DLD1 (cell line): ENCODE results near the gene FOXN3.

Experiments used
- in situ Hi-C: cut with HindIII; loops from 2 replicates; pipeline ENCODE4 v1.10.0; 2017; ENCODE audit warnings: low sequenced_read_pairs

FOXN3 gene

DNA sequence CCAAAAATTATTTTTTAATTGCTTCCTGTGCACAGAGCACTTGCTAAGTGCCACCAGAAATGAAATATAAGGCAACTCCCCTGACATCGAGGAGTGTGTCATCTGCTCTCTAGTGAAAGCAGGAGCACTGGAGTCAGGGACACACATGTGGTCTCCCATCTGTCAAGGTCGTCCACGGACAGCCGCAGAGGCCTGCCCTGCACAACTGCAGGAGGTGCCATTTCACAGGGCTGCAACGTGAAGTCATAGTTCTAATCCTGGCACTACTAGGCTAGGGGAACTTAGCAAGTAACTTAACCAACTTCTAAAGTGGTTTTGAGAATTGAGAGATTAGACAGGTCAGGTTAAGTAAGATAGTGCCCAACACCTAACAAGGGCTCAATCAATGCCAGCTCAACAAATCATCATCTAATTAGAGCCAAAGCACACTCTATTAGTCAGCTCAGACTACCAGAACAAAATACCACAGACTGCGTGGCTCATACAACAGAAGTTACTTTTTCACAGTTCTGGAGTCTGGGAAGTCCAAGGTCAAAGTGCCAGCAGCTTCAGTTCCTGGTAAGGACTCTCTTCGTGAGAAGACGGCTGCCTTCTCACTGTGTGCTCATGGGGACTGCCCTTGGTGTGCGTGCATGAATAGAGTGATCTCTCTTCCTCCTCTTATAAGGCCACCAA is 30.7 kb downstream of the FOXN3 start:
- in situ Hi-C loops: no loop called here

DNA sequence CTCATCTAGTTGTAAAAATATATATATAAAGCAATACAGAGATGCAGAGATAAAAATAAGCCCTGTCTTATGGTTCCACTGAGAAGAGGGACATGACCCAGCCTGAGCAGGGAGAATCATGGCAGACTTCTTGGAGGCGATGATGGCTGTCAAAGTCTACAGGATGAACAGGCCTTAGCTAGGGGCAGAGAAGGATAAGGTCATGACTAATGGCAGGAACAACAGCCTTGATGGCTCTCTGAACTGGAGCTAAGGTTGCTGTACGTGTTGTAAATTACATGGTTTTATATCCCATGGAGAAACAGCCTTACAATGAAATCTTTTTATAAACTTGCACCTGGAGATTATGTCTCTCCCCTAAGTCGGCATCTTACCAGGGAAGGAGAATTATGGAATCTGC is 32.4 kb downstream of the FOXN3 start:
- in situ Hi-C loops: no loop called here

DNA sequence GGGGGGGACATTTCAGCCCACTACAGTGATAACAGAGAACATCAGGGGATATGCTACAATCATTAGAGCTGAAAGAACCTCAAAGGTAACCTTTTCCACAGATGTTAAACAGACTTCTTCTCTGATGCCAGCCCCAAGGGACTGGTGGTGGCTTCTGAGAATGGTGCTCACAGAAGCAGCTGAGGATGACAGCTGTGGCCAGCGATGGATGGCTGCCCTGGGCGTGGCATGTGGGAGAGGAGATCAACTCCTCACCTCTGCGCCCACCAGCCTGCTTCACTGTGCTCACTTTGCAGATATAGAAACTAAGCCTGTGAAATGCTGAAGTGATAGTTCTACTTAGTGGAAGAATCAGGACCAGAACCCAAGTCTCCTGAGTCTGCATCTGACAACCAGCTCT is 33.0 kb downstream of the FOXN3 start:
- in situ Hi-C loops: no loop called here

DNA sequence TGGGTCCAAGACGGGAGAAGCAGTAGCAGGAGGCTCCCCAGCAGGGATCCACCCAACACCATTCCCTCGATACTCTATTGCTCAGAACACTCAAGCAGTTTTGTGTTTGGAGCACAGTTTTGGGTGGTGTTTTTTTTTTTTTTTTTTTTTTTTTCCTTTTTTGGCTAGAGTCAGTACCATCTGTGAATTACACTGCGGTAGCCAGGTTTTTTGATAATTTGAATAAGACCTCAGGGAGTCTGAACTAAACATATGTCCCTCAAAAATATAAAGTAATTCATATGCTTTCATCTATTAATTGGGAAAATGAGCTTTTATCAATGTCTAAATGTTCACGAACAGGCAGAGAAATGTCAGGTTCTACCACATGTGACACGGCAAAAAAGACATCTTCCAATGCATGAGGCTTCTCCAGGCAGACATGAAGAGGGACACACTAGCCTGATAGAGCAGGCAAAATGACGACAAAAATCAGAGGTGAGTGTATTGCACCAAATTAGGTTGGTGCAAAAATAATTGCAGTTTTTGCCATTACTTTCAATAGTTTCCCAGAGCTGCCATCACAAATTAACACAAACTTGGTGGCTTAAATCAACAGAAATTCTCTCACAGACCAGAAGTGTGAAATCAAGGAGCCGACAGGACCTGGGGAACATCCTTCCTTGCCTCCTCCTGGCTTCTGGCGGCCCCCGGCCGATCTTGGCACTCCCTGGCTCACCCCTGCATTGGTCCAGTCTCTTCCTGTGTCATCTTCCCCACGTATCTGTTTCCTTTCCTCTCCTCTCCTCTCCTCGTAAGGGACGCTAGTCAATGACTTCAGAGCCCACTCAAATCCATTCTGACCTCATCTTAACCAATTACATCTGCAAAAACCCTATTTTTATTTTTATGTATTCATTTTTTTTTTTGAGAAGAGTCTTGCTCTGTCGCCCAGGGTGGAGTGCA is 33.9 kb downstream of the FOXN3 start:
- in situ Hi-C loops: no loop called here

DNA sequence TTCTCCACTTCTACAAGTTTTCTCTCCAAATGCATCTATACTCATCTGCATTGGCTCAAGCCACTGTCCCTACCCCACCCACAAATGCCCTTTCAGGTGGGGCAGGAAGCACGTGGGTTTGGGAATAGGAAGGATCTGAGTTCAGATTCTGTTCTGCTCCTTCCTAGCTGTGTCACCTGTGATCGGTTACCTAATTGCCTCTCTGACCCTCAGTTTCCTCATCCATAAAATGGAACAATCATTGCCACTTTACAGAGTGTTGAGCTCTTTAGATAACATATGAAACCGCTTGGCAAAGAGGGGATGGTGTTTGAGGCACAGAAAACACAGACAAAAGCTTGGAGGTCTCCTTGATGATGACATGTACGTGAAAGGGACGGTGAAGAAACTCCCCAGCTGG is 34.5 kb downstream of the FOXN3 start:
- in situ Hi-C loops: no loop called here

DNA sequence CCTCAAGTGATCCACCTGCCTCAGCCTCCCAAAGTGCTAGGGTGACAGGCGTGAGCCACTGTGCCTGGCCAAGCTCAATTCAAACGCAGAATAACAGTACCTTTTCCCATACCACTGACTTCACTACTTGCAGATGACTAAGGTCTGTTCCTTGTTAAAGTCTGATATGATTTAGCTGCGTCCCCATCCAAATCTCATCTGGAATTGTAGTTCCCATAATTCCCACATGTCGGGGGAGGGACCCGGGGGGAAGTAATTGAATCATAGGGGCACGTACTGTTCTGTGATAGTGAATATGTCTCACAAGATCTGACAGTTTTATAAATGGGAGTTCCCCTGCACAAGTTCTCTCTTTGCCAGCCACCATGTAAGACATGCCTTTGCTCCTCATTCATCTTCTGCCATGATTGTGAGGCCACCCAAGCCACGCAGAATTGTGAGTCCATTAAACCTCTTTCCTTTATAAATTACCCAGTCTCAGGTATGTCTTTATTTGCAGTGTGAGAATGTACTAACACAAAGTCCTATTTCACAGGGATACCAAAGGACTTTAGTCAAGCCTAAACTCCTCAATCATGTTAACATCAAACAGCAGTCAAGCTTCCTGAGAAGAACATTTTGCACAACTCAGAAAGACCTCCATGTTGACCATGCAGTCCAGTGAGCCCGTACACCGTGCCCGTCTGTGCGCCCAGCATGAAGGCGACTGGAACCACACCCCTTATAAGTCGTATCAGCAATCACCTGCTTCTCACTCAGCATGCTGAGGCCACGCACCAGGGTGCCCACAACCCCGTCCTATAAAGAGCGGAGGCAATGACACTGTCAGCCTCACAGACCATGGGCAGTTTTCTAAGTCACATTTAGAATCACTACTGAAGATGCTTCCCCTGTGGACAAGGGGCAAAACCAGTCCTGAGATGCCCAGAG is 36.9 kb downstream of the FOXN3 start:
- in situ Hi-C loops: no loop called here

DNA sequence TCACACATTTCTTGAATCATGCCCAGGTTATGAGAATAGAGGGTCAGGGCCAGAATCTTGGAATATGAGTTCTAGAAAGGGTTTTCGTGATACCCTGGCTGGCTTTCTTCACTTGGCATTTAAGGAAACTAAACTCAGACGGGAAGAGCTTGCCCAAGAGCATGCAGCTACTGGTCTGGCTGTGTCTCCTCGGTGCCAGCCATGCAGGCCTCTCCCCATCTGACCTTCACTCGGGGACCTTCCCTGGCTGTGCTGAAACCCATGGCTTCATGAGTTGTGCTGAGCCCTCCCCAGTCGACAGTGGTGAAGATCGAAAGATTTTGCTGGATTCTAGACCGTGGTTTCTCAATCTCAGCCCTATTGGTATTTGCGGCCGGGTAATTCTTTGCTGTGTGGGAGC is 38.0 kb downstream of the FOXN3 start:
- in situ Hi-C loops: no loop called here

DNA sequence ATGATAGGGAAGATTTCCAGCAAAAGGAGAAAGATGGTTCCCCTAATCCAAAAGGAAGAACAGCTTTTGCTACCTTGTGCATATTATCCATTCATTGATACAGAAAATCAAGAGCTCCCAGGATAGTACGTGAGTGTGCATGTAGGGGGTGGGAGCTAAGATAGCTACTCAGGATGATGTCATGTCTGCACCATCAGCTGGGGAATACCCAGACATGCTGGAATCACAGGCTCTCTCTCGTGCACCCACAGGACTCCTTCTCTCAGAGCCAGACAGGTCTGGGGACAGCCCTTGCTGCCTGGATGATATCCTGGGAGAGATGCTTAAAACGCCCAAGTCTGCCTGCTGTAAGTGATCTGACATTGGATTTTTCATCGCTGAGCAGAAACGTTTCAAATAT is 38.9 kb downstream of the FOXN3 start:
- in situ Hi-C loops: no loop called here

DNA sequence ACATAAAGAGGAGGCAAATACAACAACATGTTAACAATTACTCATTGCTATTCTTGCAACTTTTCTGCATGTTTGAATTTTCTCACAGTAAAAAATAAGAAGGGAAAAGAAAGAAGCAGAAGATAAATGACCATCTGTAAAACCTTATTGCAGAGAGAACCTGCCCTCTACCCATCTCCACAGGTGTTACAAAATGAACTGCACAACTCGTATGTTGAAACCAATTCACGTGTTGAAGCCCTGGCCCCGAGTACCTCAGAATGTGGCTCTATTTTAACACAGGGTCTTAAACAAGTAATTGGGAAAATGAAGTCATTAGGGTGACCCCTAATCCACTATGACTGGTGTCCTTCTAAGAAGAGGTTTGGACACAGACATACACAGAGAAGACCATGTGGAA is 39.5 kb downstream of the FOXN3 start:
- in situ Hi-C loops: no loop called here

DNA sequence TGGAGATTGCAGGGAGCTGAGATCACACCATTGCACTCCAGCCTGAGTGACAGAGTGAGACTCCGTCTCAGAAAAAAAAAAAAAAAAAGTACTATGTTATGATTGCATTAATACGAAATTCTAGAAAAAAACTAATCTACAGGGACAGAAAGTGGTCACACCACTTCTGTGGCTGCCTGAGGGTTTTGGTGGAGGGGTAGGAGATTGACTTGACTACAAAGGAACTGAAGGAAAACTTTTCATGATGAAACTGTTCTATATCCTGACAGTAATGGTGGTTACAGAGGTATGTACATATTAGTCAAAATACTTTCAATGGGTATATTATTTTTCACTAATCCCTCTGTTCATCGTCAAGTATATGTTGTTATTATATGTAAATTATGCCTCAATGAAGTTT is 42.1 kb downstream of the FOXN3 start:
- in situ Hi-C loops: no loop called here

DNA sequence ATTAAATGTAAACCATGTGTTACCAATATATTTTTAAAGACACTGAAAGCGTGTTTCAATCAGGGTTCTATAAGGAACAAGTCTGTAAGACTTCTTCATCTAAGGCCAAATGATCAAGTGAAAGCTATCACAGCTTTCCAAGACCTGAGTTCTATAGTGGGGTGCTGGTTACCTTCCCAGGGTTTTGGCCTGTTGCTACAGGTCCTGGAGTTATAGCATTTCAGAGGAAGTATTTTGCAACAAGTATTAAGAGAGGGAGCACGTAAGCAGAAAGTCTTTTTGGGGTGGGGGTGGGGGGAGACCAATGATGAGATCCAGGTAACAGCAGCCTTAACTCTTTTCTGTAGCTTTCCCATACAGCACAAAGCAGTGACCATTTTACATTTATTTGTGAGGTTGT is 43.8 kb downstream of the FOXN3 start:
- in situ Hi-C loops: no loop called here

DNA sequence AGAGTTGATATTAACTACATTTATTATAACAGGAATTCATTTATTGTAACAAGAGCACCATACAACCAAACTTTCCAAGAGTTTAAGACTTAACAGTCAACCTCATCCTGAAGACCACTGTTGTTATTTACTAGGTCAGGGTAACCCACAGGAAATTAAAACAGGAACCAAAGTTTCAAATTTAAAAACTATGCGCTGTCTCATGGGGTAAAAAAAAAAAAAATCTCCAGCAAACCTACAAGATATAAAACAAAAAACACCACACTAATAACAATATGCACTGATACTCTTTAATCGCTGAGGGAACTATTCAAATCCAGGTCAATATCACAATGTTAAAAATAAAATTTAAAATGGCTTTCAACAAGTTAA is 44.5 kb downstream of the FOXN3 start:
- in situ Hi-C loops: no loop called here

DNA sequence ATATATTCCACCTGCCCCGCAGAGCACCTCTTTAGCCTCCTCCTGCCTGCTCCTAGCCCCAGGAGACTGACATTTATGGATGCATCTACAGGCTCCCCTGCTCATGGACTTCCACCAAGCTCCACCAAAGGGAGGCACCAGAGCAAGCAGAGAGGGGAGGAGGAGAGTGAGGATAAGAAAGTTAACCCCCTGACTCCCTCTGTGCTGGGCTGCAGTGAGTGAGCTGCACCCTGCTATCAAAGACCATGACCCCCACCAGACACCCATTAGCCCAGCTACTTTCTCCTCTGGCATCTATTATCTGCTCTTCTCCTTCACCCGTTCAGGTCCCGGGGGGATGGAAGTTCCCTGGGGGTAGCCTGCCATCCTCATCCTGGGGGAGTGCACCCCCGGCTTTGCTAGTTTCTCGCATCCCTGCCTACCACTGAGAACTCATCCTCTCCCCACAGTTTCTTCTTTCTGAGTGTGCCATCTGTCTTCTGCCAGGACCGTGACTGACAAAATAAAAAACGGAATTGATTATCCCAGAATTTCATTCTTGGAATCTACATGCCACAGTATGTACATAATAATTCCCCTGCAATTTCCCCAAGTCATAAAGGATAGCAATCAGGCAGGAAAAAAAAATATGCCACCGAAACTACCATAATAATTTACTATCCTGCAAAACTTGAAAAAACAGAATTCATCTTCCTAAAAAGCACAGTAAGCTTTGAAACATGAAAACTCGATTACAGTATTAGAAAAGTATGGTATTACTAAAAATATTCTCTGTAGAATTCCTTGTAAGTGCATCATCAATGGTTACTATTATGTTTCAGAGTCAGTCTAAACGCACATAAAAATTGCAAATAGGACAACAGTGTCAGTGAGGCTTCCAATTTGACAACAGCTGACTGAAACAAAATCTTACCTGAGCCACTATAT is 45.2 kb downstream of the FOXN3 start:
- in situ Hi-C loops: no loop called here

DNA sequence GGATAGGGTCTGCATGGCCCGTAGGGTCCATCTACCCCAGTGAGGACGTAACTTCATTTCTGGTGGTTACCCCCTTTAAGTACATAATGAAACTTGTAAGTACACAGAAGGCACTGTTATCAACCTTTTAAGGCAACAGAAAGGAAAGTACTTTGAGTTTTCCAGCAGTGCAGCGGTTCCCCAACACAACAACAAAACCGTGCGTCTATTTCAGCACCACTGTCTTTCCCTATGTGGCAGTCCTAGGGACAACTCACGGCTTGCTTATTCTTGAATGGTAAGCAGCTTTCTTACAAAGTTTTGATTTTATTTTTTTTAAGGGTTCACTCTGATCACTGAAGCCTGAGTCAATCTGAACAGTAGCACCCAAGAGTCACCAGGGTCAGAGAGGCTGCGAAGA is 46.3 kb downstream of the FOXN3 start:
- in situ Hi-C loops: no loop called here

DNA sequence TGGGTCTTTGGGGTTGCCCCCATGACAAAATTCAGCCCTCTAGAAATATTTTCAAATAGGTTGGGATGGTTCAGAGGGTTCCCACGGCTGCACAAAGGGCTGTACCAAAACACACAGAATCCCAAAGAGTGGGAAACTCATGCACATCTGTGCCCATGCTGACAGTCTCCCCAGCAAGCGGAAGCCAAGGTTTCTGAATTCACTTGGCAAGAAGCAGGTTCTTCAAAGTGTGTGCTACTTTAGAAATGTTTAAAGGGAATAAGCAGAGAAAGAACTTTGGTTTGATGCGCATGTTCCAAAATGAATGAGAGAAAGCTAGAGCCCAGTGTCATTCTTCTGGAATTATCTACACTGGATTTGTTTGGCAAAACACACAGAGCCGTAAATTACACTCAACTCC is 46.7 kb downstream of the FOXN3 start:
- in situ Hi-C loops: no loop called here

DNA sequence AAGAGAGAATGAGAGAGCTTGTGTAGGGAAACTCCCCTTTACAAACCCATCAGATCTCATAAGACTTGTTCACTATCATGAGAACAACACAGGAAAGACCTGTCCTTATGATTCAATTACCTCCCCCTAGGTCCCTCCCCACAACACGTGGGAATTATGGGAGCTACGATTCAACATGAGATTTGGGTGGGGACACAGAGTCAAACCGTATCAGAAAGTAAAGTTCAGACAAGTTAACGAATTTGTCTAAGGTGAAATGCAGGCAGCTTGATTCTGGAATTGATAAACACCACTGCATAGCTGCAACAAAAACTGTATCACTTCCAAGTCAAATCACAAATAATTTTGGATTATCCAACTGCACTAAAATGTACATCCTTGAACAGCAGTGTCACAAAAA is 47.4 kb downstream of the FOXN3 start:
- in situ Hi-C loops: no loop called here

DNA sequence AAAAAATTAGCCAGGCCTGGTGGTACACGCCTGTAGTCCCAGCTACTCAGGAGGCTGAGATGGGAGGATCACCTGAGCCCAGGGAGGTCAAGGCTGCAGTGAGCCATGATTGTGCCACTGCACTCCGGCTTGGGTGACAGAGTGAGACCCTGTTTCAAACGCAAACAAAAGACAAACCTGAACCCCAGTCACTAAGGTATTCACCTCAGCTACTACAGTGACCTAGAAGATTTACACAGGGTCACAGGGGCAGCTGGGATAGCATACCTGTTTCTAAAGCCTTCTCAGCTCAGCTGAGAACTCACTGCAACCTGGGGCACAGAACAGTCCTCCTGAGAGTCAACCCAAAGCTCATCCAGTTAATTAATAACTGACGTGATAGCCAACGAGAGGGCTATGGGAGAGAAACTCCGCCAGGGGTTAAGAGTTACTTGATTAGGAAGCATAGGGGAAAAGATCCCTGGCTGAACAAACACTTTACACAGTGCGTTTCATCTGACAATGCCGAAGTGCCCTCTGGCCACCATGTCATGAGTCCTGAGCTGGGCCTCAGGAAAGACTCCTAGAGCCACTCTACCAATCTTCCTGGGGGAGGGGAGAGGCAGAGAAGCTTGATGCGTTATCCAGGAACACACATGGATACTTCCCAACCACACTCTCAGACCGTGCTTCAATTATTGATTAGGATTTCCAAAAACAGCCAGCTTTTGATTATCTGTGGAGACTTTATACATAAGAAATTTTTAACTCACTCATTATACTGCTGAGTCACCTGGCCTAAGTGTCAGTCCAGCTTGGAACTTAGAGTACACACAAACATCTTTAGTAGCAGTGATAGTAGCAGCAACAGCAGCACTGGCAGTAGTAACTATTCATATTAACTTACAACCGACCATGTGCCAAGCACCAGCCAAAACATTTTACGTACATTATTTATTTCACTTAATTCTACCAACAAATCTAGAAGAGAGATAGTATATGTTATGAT is 48.2 kb downstream of the FOXN3 start:
- in situ Hi-C loops: no loop called here

DNA sequence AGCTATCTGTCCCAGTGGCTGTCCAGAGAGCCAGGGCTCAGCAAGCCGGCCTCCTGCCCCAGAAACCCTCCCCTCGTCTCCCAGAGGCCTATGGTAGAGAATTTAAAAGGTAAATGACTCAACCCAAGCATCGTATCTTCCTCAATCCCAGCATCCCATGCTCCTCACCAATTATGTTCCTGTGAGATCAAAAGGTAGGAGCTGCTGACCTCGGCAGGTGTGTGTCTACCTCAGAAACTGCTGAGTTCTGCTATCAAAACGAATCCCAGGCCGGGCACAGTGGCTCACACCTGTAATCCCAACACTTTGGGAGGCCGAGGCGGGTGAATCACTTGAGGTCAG is 49.3 kb downstream of the FOXN3 start:
- in situ Hi-C loops: no loop called here
